A172 (cell line): ENCODE results near the gene NEDD4L. TPM values are rescaled to one million over a fixed set of nuclear protein-coding genes. Genes with fewer than 3 reads are reported as not detected.

Experiments used
- DNase-seq: peaks from one replicate; pipeline ENCODE4 v3.0.0-alpha.2; 2015; ENCODE audit warnings: low spot score
- total RNA-seq: library from RNA; depleted of rRNA; stranded (reverse); fragments of >200 nt; shearing (Covaris generic); gene quantifications from 2 replicates; pipeline ENCODE4 v1.2.3, GENCODE V29; 2014

Gene NEDD4L
- total RNA-seq, 1 experiment from 2014 or later: 8.1 TPM

GRCh38 chr18:58180738-58181353, 136.8 kb downstream of the NEDD4L start:
- DNase-seq: peak; percentile 28

- DNase-seq: no peak
These were observed 138.0 kb downstream of the NEDD4L start for GRCh38 chr18:58181988-58182387.

- DNase-seq: no peak
These were observed 139.2 kb downstream of the NEDD4L start for GRCh38 chr18:58183226-58183625.

- peak; percentile 66 for DNase-seq
These were observed 142.4 kb downstream of the NEDD4L start for GRCh38 chr18:58186258-58186948.

GRCh38 chr18:58187674-58188073, 143.6 kb downstream of the NEDD4L start:
- no peak for DNase-seq

GRCh38 chr18:58188996-58189395, 145.0 kb downstream of the NEDD4L start:
- no peak for DNase-seq

- no peak for DNase-seq
These were observed 147.0 kb downstream of the NEDD4L start for GRCh38 chr18:58190842-58191530.

- DNase-seq: no peak
These were observed 147.6 kb downstream of the NEDD4L start for GRCh38 chr18:58191626-58192025.

GRCh38 chr18:58192519-58192918, 148.5 kb downstream of the NEDD4L start:
- DNase-seq: no peak

- DNase-seq: no peak
These were observed 150.0 kb downstream of the NEDD4L start for GRCh38 chr18:58194028-58194427.

GRCh38 chr18:58195278-58195765, 151.3 kb downstream of the NEDD4L start:
- no peak for DNase-seq

GRCh38 chr18:58196164-58196563, 152.1 kb downstream of the NEDD4L start:
- DNase-seq: peak; percentile 22

GRCh38 chr18:58196881-58197872, 153.2 kb downstream of the NEDD4L start:
- no peak for DNase-seq

GRCh38 chr18:58201268-58201667, 157.2 kb downstream of the NEDD4L start:
- DNase-seq: no peak

- DNase-seq: peak; percentile 70
These were observed 158.0 kb downstream of the NEDD4L start for GRCh38 chr18:58201733-58202730.

GRCh38 chr18:58204776-58205442, 160.9 kb downstream of the NEDD4L start:
- DNase-seq: no peak

- no peak for DNase-seq
These were observed 161.6 kb downstream of the NEDD4L start for GRCh38 chr18:58205443-58206160.

- DNase-seq: no peak
These were observed 163.6 kb downstream of the NEDD4L start for GRCh38 chr18:58207520-58208152.
